Heart right ventricle (tissue), 16 donors: ENCODE data around the gene LRRN3. TPM values are rescaled to one million over a fixed set of nuclear protein-coding genes. Genes with fewer than 3 reads are reported as not detected.

Experiments
- ATAC-seq, 8 donors: fragments of 200-7000 bp; cut with Tn5 transposase; one replicate each; pipeline ENCODE4 v1.9.1; 2020; ENCODE audit warnings: mild to moderate bottlenecking in 8 of 8, moderate library complexity in 8 of 8, moderate number of reproducible peaks in 1 of 8
- DNase-seq, 2 donors: peaks; one replicate each; pipeline ENCODE4 v3.0.0-alpha.2; 2020
- H3K27ac ChIP-seq, 10 donors: fragments of 200-600 bp; sonication (generic) in 2 of 10; one replicate each; pipeline versions ENCODE4 v1.5.0 to v1.8.0; 2020 to 2022; ENCODE audit warnings: mild to moderate bottlenecking in 3 of 10
- H3K27me3 ChIP-seq, 7 donors: fragments of 200-600 bp; one replicate each; pipeline ENCODE4 v1.8.0; 2021 to 2022; ENCODE audit warnings: mild to moderate bottlenecking in 2 of 7
- H3K36me3 ChIP-seq, 9 donors: fragments of 200-600 bp; sonication (generic) in 1 of 9; one replicate each; pipeline versions ENCODE4 v1.5.0 to v1.8.0; 2020 to 2022; ENCODE audit warnings: mild to moderate bottlenecking in 2 of 9
- H3K4me1 ChIP-seq, 9 donors: fragments of 200-600 bp; sonication (generic) in 1 of 9; one replicate each; pipeline versions ENCODE4 v1.5.0 to v1.8.0; 2020 to 2022; ENCODE audit warnings: mild to moderate bottlenecking in 4 of 9
- H3K4me3 ChIP-seq, 10 donors: fragments of 200-600 bp; sonication (generic) in 2 of 10; one replicate each; pipeline versions ENCODE4 v1.5.0 to v1.8.0; 2020 to 2022; ENCODE audit warnings: mild to moderate bottlenecking in 7 of 10, moderate library complexity in 2 of 10
- H3K9me3 ChIP-seq, 11 donors: fragments of 200-600 bp in 10 of 11; sonication (generic) in 2 of 11; one replicate each; pipeline versions ENCODE4 v1.5.0 to v1.8.0; 2013 to 2022; ENCODE audit warnings: mild to moderate bottlenecking in 2 of 11, control low read depth in 1 of 11, moderate library complexity in 1 of 11
- CTCF ChIP-seq, 9 donors: fragments of 200-600 bp; sonication (generic) in 2 of 9; IDR thresholded peaks; one replicate each; pipeline versions ENCODE4 v1.5.0 to v1.8.0; 2021 to 2022; ENCODE audit warnings: antibody characterized with exemption in 9 of 9, mild to moderate bottlenecking in 5 of 9, moderate library complexity in 1 of 9
- WGBS, 2 donors: extraction: QIAGEN DNeasy Blood & Tissue Kit; methylation state at CpG; one replicate each; pipeline ENCODE4 v1.1.7; 2013; ENCODE audit warnings: inconsistent platforms in 1 of 2; 5-methylcytosine and 5-hydroxymethylcytosine counted together
- intact Hi-C, 10 donors: fragments of 100-400 bp; cut with DNase I; formaldehyde crosslinking; loops; one replicate each; pipeline versions ENCODE4 v1.11.1 to v1.14.2; 2022
- polyA plus RNA-seq, 2 donors: library from polyadenylated mRNA; stranded (reverse); fragments of 200-250 nt; gene quantifications; one replicate each; pipeline ENCODE4 v1.2.3, GENCODE V29; 2013
- total RNA-seq, 10 donors: library from RNA; stranded (reverse); fragmentation: NEBNext Ultra II Directional in 3 of 10; extraction: Animal tissue kit (Norgen Biotek cat#: 25700) in 3 of 10; gene quantifications; one replicate each; pipeline versions ENCODE4 v1.2.1 to v1.2.4, GENCODE V29; 2021 to 2023
- donor health status: Arrhythmogenic right ventricular cardiomyopathy.
- donor health status: ischemic (EF 13 %, LVEDD 7.1; RV severe dilation, severe dysfunction).
- donor health status: healthy with polysubstance abuse.
- donor health status: DM: no; HTN: yes; CAD: no.
- donor health status: DM: no; HTN: no; CAD: no.
- donor health status: ischemic (EF 25% LVEDD 6.9; RV normal size, moderate dysfunction).
- donor health status: ischemic (EF 25% LVEDD 5.7; RV mildly dilated, moderate dysfunction).
- donor health status: healthy.
- donor health status: DM: yes; HTN: yes; CAD: no.
- donor health status: Ischemic cardiomyopathy.
- donor health status: ischemic (EF 35%, LVEDD 5.7; RV mildly dilated, moderate dysfunction).
- donor health status: nonischemic (EF 11% LVEDD 7.7; RV severe dilation, severe dysfunction).
- donor health status: DM: yes; HTN: yes; CAD: no.
- donor health status: PGD.
- donor health status: ischemic (EF 29% LVEDD 5.4; RV normal size, mild dysfunction).
- donor health status: nonischemic (EF 23%, LVEDD 6.1; RV moderate dilation, normal function).

Gene LRRN3
- total and polyA plus RNA-seq, 12 donors, result 0.30 to 16.4 (median 1.8) TPM

DNA sequence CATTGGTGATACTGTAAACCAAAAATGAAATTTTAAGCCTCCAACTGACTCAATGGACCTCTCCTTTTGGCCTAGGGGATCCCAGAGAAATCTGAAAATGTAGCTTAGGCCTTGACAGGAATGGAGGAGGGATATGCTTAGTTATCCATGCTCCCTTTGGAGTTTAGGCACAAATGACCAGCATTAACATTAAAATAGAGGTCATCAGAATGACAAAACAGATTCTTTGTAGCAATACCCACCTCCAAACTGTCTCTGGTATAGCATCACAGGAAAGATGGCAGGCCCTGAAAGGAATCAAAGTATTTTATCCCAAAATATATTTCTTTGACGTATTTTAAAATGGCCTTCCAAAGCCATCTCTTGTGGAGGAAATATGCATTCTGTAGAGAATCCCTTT is 39.1 kb upstream of the LRRN3 start:
- ATAC-seq (no peak), DNase-seq (no peak)
- intact Hi-C loops, result no loop called here
- Histone ChIP-seq H3K4me1 (peaks cover 0 to 5% (median 0%) of the 10 kb centered on the region in 9 donors), H3K9me3 (no peaks in the 10 kb centered on the region), H3K36me3 (no peaks in the 10 kb centered on the region), H3K27ac (no peak overlapping the region), H3K27me3 (no peaks in the 10 kb centered on the region), H3K4me3 (no peak overlapping the region)
- TF ChIP-seq CTCF (IDR thresholded peaks at IDR 0.05), result no peak
- 96 to 100% methylated on average over 1 of the region's 1 CpG for WGBS, 2 donors

GRCh38 chr7:111053035-111053434 is 37.9 kb upstream of the LRRN3 start:
- H3K4me1 ChIP-seq, result peaks cover 0 to 5% (median 0%) of the 10 kb centered on the region in 9 donors
- no peak overlapping the region for H3K27ac ChIP-seq
- no peaks in the 10 kb centered on the region for H3K27me3 ChIP-seq
- no peak for ATAC-seq
- no peak for DNase-seq
- H3K9me3 ChIP-seq, result no peaks in the 10 kb centered on the region
- 88 to 91% methylated on average over 2 of the region's 2 CpGs for WGBS, 2 donors
- H3K36me3 ChIP-seq, result no peaks in the 10 kb centered on the region
- intact Hi-C loops, result no loop called here
- TF ChIP-seq CTCF (IDR thresholded peaks at IDR 0.05), result no peak
- no peak overlapping the region for H3K4me3 ChIP-seq

DNA sequence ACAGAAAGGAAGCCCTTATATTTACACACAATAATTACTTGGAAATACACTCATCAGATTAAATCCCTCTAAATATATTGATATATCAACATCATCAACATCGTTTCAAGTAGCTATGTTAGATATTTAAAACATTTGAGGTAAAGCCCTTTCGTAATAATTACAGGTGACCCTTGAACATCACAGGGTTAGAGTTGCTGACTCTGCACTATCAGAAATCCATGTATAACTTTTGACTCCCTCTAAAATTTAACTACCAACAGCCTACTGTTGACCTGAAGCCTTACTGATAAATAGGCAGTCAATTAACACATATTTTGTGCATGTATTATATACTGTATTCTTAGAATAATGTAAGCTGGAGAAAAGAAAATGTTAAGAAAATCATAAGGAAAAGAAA is 34.6 kb upstream of the LRRN3 start:
- intact Hi-C loops, result no loop called here
- Histone ChIP-seq H3K27me3 (no peaks in the 10 kb centered on the region), H3K9me3 (no peaks in the 10 kb centered on the region), H3K4me1 (no peaks in the 10 kb centered on the region), H3K36me3 (no peaks in the 10 kb centered on the region), H3K4me3 (no peak overlapping the region), H3K27ac (no peak overlapping the region)
- WGBS, 2 donors, result 96% methylated on average over 2 of the region's 2 CpGs
- ATAC-seq (no peak), DNase-seq (no peak)
- TF ChIP-seq CTCF (IDR thresholded peaks at IDR 0.05), result no peak

GRCh38 chr7:111057066-111057465 is 33.9 kb upstream of the LRRN3 start:
- DNase-seq (no peak), ATAC-seq (no peak)
- peaks cover 0 to under 1% (median 0%) of the 10 kb centered on the region in 11 donors for H3K9me3 ChIP-seq
- no peak for TF ChIP-seq CTCF (IDR thresholded peaks at IDR 0.05)
- no peaks in the 10 kb centered on the region for H3K36me3 ChIP-seq
- no peak overlapping the region for H3K4me3 ChIP-seq
- H3K4me1 ChIP-seq, result no peaks in the 10 kb centered on the region
- no peak overlapping the region for H3K27ac ChIP-seq
- 95 to 96% methylated on average over 4 of the region's 4 CpGs for WGBS, 2 donors
- H3K27me3 ChIP-seq, result no peaks in the 10 kb centered on the region
- intact Hi-C loops, result no loop called here

DNA sequence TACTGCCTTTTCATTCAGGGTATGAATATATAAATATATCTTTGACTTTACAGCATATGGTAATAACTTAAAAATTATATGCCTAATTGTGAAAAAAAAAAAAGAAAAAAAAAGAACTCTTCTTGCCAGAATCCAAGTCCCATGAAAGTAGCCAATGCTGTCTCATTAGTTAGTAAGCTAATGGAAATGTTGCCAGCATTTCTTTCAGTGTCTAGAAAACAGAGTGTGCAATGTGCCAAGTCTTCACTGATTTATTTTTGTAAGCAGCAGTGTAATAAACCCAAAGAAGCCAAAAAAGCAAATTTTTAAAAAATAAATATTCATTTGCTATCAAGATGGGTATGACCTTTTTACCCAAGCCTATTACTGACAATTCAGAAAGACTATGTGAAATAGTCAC is 31.1 kb upstream of the LRRN3 start:
- H3K27me3 ChIP-seq, result no peaks in the 10 kb centered on the region
- peaks cover 0 to 17% (median 0%) of the 10 kb centered on the region in 11 donors for H3K9me3 ChIP-seq
- ATAC-seq (no peak), DNase-seq (no peak)
- no peak overlapping the region for H3K27ac ChIP-seq
- no peak for TF ChIP-seq CTCF (IDR thresholded peaks at IDR 0.05)
- no peaks in the 10 kb centered on the region for H3K36me3 ChIP-seq
- intact Hi-C loops, result no loop called here
- H3K4me3 ChIP-seq, result no peak overlapping the region
- H3K4me1 ChIP-seq, result no peaks in the 10 kb centered on the region
